Measurements from ENCODE around the gene ANGEL1. TPM values are rescaled to one million over a fixed set of nuclear protein-coding genes. Genes with fewer than 3 reads are reported as not detected.

Gene ANGEL1
- total and polyA plus RNA-seq, 2 experiments from 2014 or later: 29.4 to 39.4 TPM

- H3K27ac ChIP-seq: peak overlapping the region; percentile 25
- H3K9me3 ChIP-seq (ENCODE audit: low read depth): no peaks in the 10 kb centered on the region
- no peaks in the 10 kb centered on the region for H3K27me3 ChIP-seq
- no peak for TF ChIP-seq CTCF (IDR thresholded peaks at IDR 0.05; ENCODE audit: low read depth, low read length)
- peaks cover 3% of the 10 kb centered on the region for H3K4me1 ChIP-seq (ENCODE audit: low read depth)
- no peak for DNase-seq (ENCODE audit: low read depth in 1 of 2, low spot score in 1 of 2)
- H3K36me3 ChIP-seq: no peaks in the 10 kb centered on the region
- H3K4me3 ChIP-seq: no peak overlapping the region
Observed at GRCh38 chr14:76779221-76780057, 33.2 kb downstream of the ANGEL1 start.

GRCh38 chr14:76778546-76779215, 34.0 kb downstream of the ANGEL1 start:
- Histone ChIP-seq H3K4me1 (ENCODE audit: low read depth) (peaks cover 3% of the 10 kb centered on the region), H3K4me3 (no peak overlapping the region), H3K27me3 (no peaks in the 10 kb centered on the region), H3K9me3 (ENCODE audit: low read depth) (no peaks in the 10 kb centered on the region), H3K36me3 (no peaks in the 10 kb centered on the region), H3K27ac (peak overlapping the region; percentile 25)
- no peak for TF ChIP-seq CTCF (IDR thresholded peaks at IDR 0.05; ENCODE audit: low read depth, low read length)
- no peak for DNase-seq (ENCODE audit: low read depth in 1 of 2, low spot score in 1 of 2)

GRCh38 chr14:76777721-76778120, 35.0 kb downstream of the ANGEL1 start:
- Histone ChIP-seq H3K4me3 (no peak overlapping the region), H3K36me3 (no peaks in the 10 kb centered on the region), H3K27ac (no peak overlapping the region), H3K9me3 (ENCODE audit: low read depth) (no peaks in the 10 kb centered on the region), H3K27me3 (no peaks in the 10 kb centered on the region), H3K4me1 (ENCODE audit: low read depth) (peaks cover 10% of the 10 kb centered on the region)
- DNase-seq (ENCODE audit: low read depth in 1 of 2, low spot score in 1 of 2): no peak
- TF ChIP-seq CTCF (IDR thresholded peaks at IDR 0.05; ENCODE audit: low read depth, low read length): no peak

GRCh38 chr14:76776428-76777251, 36.0 kb downstream of the ANGEL1 start:
- Histone ChIP-seq H3K27ac (no peak overlapping the region), H3K9me3 (ENCODE audit: low read depth) (no peaks in the 10 kb centered on the region), H3K27me3 (no peaks in the 10 kb centered on the region), H3K4me1 (ENCODE audit: low read depth) (peaks cover 18% of the 10 kb centered on the region), H3K4me3 (no peak overlapping the region), H3K36me3 (no peaks in the 10 kb centered on the region)
- TF ChIP-seq CTCF (IDR thresholded peaks at IDR 0.05; ENCODE audit: low read depth, low read length): peak; percentile 20
- peak in 1 of 2 donors; percentile 39 for DNase-seq (ENCODE audit: low read depth in 1 of 2, low spot score in 1 of 2)

- Histone ChIP-seq H3K9me3 (ENCODE audit: low read depth) (no peaks in the 10 kb centered on the region), H3K4me3 (no peak overlapping the region), H3K4me1 (ENCODE audit: low read depth) (peaks cover 18% of the 10 kb centered on the region), H3K27me3 (no peaks in the 10 kb centered on the region), H3K27ac (no peak overlapping the region), H3K36me3 (no peaks in the 10 kb centered on the region)
- DNase-seq (ENCODE audit: low read depth in 1 of 2, low spot score in 1 of 2): no peak
- no peak for TF ChIP-seq CTCF (IDR thresholded peaks at IDR 0.05; ENCODE audit: low read depth, low read length)
Observed at GRCh38 chr14:76775695-76776427, 36.8 kb downstream of the ANGEL1 start.

All from cardiac muscle cell (in vitro differentiated cells and primary cell).